ENCODE results near the gene LYG1.

DNA sequence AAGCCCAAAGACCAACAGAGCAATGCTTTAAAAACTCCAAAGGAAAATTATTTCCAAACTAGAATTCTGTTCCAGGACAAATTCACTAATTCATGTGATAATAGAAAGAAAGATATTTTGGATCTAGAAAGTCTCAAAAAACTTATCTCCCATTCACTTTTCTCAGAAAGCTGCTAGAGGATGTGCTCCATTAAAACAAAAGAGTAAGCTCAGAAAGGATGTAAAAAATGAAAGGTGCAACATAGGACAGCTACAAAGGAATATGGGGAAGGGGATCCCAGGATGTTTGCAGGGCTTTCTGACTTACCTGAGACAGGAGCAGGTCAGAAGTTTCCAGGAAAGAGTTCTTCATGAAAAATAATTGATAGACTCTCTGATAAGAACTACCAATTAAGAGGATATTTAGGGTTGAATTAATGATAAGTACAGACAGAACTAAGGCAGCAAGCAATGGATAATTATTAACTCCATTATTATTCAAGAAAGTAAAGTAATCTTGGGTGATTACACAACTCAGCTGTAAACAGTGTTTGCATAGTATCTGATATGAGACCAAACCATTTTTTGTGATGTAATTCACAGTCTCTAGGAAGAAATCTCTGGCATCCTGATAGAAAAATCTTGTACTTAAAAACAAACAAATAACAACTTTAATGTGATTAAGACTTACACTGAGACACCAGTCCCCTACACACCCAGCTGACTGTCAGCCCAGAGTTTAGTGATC, 20.9 kb downstream of the LYG1 start:
- TF ChIP-seq EZH2phosphoT487 (conservative IDR thresholded peaks at IDR 0.05; ENCODE audit: low read length) (no peak), CTCF (IDR thresholded peaks at IDR 0.05; ENCODE audit: insufficient read depth, low read length, poor library complexity, severe bottlenecking) (no peak)

All from SU-DHL-6 (cell line).